ENCODE measurements around the gene AMPH.

DNA sequence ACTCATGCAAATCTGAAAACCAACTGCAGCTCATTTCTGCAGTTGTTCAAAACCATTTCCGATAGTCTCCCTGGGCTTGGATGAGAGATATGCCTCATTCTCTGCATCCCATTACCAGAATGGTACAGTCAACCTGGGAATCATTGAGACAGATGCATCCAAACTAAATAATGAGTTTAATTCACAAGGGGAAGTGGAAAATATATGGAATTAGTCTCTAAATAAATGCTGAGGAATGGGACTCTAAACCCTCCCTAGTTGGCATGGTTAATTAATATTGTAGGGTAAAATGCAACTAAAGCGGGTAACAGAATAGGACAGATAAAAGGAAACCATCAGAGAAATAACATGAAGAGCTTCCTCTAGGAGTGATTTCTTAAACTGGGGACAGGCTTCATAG is 118.9 kb downstream of the AMPH start:
- TF ChIP-seq, protein P1, sequence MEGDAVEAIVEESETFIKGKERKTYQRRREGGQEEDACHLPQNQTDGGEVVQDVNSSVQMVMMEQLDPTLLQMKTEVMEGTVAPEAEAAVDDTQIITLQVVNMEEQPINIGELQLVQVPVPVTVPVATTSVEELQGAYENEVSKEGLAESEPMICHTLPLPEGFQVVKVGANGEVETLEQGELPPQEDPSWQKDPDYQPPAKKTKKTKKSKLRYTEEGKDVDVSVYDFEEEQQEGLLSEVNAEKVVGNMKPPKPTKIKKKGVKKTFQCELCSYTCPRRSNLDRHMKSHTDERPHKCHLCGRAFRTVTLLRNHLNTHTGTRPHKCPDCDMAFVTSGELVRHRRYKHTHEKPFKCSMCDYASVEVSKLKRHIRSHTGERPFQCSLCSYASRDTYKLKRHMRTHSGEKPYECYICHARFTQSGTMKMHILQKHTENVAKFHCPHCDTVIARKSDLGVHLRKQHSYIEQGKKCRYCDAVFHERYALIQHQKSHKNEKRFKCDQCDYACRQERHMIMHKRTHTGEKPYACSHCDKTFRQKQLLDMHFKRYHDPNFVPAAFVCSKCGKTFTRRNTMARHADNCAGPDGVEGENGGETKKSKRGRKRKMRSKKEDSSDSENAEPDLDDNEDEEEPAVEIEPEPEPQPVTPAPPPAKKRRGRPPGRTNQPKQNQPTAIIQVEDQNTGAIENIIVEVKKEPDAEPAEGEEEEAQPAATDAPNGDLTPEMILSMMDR (IDR thresholded peaks at IDR 0.05) = no peak
- TF ChIP-seq POLR2A (IDR thresholded peaks at IDR 0.05) = no peak

Data from uterus (tissue), 2 donors.